SK-N-SH (cell line): ENCODE results near the gene ERP29. TPM values are rescaled to one million over a fixed set of nuclear protein-coding genes. Genes with fewer than 3 reads are reported as not detected.

Experiments used
- CTCF ChIA-PET: fragments of 300-600, 350-600 bp; formaldehyde crosslinking; extraction: SDS; loops from one replicate; lab custom pipeline; 2021; lab: Yijun Ruan, JAX
- POLR2A ChIA-PET: fragments of 350-600 bp; sonication (Branson Sonifier 250); formaldehyde crosslinking; extraction: SDS; loops from one replicate; lab custom pipeline; 2020; ENCODE audit warnings: antibody characterized with exemption, inconsistent platforms; lab: Yijun Ruan, JAX
- DNase-seq: peaks from one replicate; pipeline ENCODE4 v3.0.0; 2012
- H2AFZ ChIP-seq: fragments of 200-600 bp; sonication (generic); 2 replicates; pipeline ENCODE4 v1.8.1; 2016; ENCODE audit warnings: antibody characterized with exemption, mild to moderate bottlenecking, low read depth
- H3F3A ChIP-seq: fragments of 200-600 bp; sonication (generic); replicated peaks from 2 replicates; pipeline ENCODE3; 2016; ENCODE audit warnings: antibody characterized with exemption, mild to moderate bottlenecking; ENCODE audit not compliant: insufficient read depth
- H3K27ac ChIP-seq, 2 experiments: fragments of 200-500 bp in 1 of 2; fragments of 200-600 bp in 1 of 2; sonication (Bioruptor generic) in 1 of 2; sonication (generic), shearing (Covaris generic) in 1 of 2; 2 replicates each; pipeline versions ENCODE4 v1.5.1 to v1.6.1; 2014 to 2016; ENCODE audit warnings: low read depth in 2 of 2, inconsistent platforms in 1 of 2, low read length in 1 of 2, mild to moderate bottlenecking in 1 of 2, mixed read lengths in 1 of 2
- H3K27me3 ChIP-seq: fragments of 200-600 bp; sonication (generic), shearing (Covaris generic); 2 replicates; pipeline ENCODE4 v1.6.1; 2016; ENCODE audit warnings: mixed run types; ENCODE audit not compliant: insufficient read depth
- H3K36me3 ChIP-seq, 2 experiments: fragments of 200-500 bp in 1 of 2; fragments of 200-600 bp in 1 of 2; sonication (Bioruptor generic) in 1 of 2; sonication (generic) in 1 of 2; replicated peaks in 1 of 2; 2 replicates each; pipeline versions ENCODE3 to v1.5.1; 2014 to 2016; ENCODE audit warnings: low read length in 1 of 2, mild to moderate bottlenecking in 1 of 2; ENCODE audit not compliant: insufficient read depth in 2 of 2, control insufficient read depth in 1 of 2
- H3K4me1 ChIP-seq, 2 experiments: fragments of 200-500 bp in 1 of 2; fragments of 200-600 bp in 1 of 2; sonication (Bioruptor generic) in 1 of 2; sonication (generic), shearing (Covaris generic) in 1 of 2; 2 replicates each; pipeline versions ENCODE4 v1.5.1 to v1.6.1; 2014 to 2016; ENCODE audit warnings: low read depth in 1 of 2, low read length in 1 of 2, mixed run types in 1 of 2; ENCODE audit not compliant: insufficient read depth in 2 of 2, control insufficient read depth in 1 of 2
- H3K4me2 ChIP-seq: fragments of 200-600 bp; sonication (generic), shearing (Covaris generic); 2 replicates; pipeline ENCODE4 v1.6.1; 2017; ENCODE audit warnings: mixed run types
- H3K4me3 ChIP-seq, 2 experiments: fragments of 200-500 bp in 1 of 2; fragments of 200-600 bp in 1 of 2; sonication (Bioruptor generic) in 1 of 2; sonication (generic), shearing (Covaris generic) in 1 of 2; 2 replicates each; pipeline versions ENCODE4 v1.5.1 to v1.8.1; 2014 to 2016; ENCODE audit warnings: low read depth in 2 of 2, inconsistent platforms in 1 of 2, low read length in 1 of 2, mild to moderate bottlenecking in 1 of 2, mixed read lengths in 1 of 2, moderate library complexity in 1 of 2
- H3K79me2 ChIP-seq: fragments of 200-600 bp; sonication (generic); 2 replicates; pipeline ENCODE4 v1.8.1; 2017; ENCODE audit warnings: mild to moderate bottlenecking; ENCODE audit not compliant: insufficient read depth
- H3K9ac ChIP-seq: fragments of 200-600 bp; sonication (generic); 2 replicates; pipeline ENCODE4 v1.6.1; 2017; ENCODE audit warnings: mixed run types
- H3K9me2 ChIP-seq: fragments of 200-600 bp; sonication (generic); 2 replicates; pipeline ENCODE4 v1.6.1; 2017; ENCODE audit warnings: mixed run types
- H3K9me3 ChIP-seq: fragments of 200-600 bp; sonication (generic); 2 replicates; pipeline ENCODE4 v1.6.1; 2017; ENCODE audit warnings: mixed run types, mild to moderate bottlenecking, moderate library complexity
- H4K20me1 ChIP-seq: fragments of 200-600 bp; sonication (generic); 2 replicates; pipeline ENCODE4 v1.6.1; 2017; ENCODE audit warnings: mild to moderate bottlenecking, mixed run types; ENCODE audit not compliant: insufficient read depth
- ELF1 ChIP-seq: IDR thresholded peaks from 2 replicates; pipeline ENCODE4 v1.4.0; 2012
- EZH2phosphoT487 ChIP-seq: fragments of 200-600 bp; sonication (generic); IDR thresholded peaks from 2 replicates; pipeline ENCODE4 v1.6.1; 2017; ENCODE audit warnings: low read depth, mixed run types, mild to moderate bottlenecking, antibody characterized with exemption, moderate library complexity, borderline replicate concordance
- FOXJ3 ChIP-seq: sonication (generic); formaldehyde crosslinking; IDR thresholded peaks from 2 replicates; pipeline ENCODE4 v1.5.1; 2020; ENCODE audit warnings: mild to moderate bottlenecking, missing genetic modification reagents
- GABPA ChIP-seq: IDR thresholded peaks from 2 replicates; pipeline ENCODE4 v1.4.0; 2012; ENCODE audit warnings: low read depth, mild to moderate bottlenecking
- GATA2 ChIP-seq: sonication (generic); formaldehyde crosslinking; IDR thresholded peaks from 2 replicates; pipeline ENCODE4 v1.5.0; 2020; ENCODE audit warnings: mild to moderate bottlenecking, missing genetic modification reagents
- JUND ChIP-seq: IDR thresholded peaks from 2 replicates; pipeline ENCODE4 v1.4.0; 2012
- MEF2A ChIP-seq: IDR thresholded peaks from 2 replicates; pipeline ENCODE4 v1.4.0; 2012; ENCODE audit warnings: low read depth, borderline replicate concordance
- MXI1 ChIP-seq: IDR thresholded peaks from 2 replicates; pipeline ENCODE4 v1.6.1; 2012; ENCODE audit warnings: mild to moderate bottlenecking, low read depth, low read length, improper control_type of control experiment
- NFIC ChIP-seq: IDR thresholded peaks from 2 replicates; pipeline ENCODE4 v1.4.0; 2012; ENCODE audit warnings: borderline replicate concordance
- NRF1 ChIP-seq: IDR thresholded peaks from 2 replicates; pipeline ENCODE4 v1.6.1; 2012; ENCODE audit warnings: low read depth, mild to moderate bottlenecking, low read length
- PBX3 ChIP-seq: IDR thresholded peaks from 2 replicates; pipeline ENCODE4; 2012
- RAD21 ChIP-seq: IDR thresholded peaks from 2 replicates; pipeline ENCODE4 v1.6.1; 2012; ENCODE audit warnings: mild to moderate bottlenecking, low read length
- RCOR1 ChIP-seq: fragments of 150-350 bp; IDR thresholded peaks from 2 replicates; pipeline ENCODE4 v1.6.1; 2017; ENCODE audit warnings: antibody characterized with exemption, low read length
- RXRA ChIP-seq: IDR thresholded peaks from 2 replicates; pipeline ENCODE4 v1.4.0; 2012; ENCODE audit warnings: low read depth, mild to moderate bottlenecking, borderline replicate concordance
- SIN3A ChIP-seq: IDR thresholded peaks from 2 replicates; pipeline ENCODE4 v1.6.1; 2012; ENCODE audit warnings: low read depth, mild to moderate bottlenecking, low read length, moderate library complexity, borderline replicate concordance
- SMC3 ChIP-seq: IDR thresholded peaks from 2 replicates; pipeline ENCODE4 v1.6.1; 2012; ENCODE audit warnings: low read depth, low read length, improper control_type of control experiment
- TCF12 ChIP-seq: IDR thresholded peaks from 2 replicates; pipeline ENCODE4 v1.4.0; 2012
- TEAD4 ChIP-seq: IDR thresholded peaks from 2 replicates; pipeline ENCODE4 v1.4.0; 2012; ENCODE audit warnings: mild to moderate bottlenecking, borderline replicate concordance; ENCODE audit not compliant: insufficient read depth
- YY1 ChIP-seq: IDR thresholded peaks from 2 replicates; pipeline ENCODE4 v1.4.0; 2012; ENCODE audit warnings: low read depth, mild to moderate bottlenecking
- WGBS: methylation state at CpG from one replicate; pipeline ENCODE4 v1.1.6; 2017; ENCODE audit warnings: low lambda C conversion rate; 5-methylcytosine and 5-hydroxymethylcytosine counted together
- polyA plus RNA-seq, 3 experiments: library from polyadenylated mRNA; depleted of rRNA; stranded (reverse); fragments of >200 nt; gene quantifications; 2 replicates each; pipeline ENCODE4 v1.2.3, GENCODE V29; 2012
- TF ChIP-seq, protein P1 (sequence below): IDR thresholded peaks from 2 replicates; pipeline ENCODE4 v1.4.0; 2012; ENCODE audit warnings: low read depth, borderline replicate concordance
- TF ChIP-seq, protein P2 (sequence below): fragments of 150-350 bp; IDR thresholded peaks from 2 replicates; pipeline ENCODE4 v1.6.1; 2017; ENCODE audit warnings: antibody characterized with exemption, low read length, low read depth, borderline replicate concordance
- TF ChIP-seq, protein P3 (sequence below): fragments of 200-600 bp; sonication (generic); IDR thresholded peaks from 2 replicates; pipeline ENCODE4 v1.6.1; 2017; ENCODE audit warnings: antibody characterized with exemption, mild to moderate bottlenecking, moderate library complexity

ERP29 gene
- polyA plus RNA-seq, 1 of the 3 experiments (the other 2 are of a cell fraction) = 177 TPM

DNA sequence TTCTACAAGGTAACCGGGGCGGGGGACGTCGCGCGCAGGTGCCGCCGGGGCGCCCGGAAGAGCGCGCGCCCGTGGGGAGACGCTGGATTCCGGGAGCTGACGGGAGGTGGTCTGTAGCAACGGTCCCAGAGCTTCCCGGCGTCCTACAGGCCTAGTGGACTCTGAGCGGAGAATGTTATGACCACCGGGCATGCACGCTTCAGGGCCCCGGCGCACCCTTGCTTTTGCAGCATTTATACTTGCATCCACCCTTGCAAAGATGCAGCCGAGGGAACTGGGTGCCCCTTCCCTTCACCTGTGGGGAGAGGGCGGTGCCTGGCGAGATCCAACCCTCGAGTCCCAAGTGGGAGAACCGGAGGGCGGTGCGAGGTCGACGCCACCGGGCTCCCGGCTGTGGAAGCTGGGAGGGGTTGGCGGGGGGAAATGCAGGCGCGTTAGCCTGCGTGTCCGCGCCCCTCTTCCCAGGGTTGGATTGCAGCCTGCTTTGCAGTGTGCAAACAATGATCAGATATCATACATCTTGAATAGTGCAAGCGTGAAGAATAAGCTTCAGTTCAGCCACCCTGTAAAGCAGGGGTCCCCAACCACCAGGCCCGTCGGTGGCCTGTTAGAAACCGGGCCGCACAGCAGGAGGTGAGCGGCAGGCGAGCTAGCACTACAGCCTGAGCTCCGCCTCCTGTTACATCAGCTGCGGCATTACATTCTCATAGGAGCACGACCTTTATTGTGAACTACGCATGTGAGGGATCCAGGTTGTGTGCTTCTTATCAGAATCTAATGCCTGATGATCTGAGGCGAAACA lies 576 bp downstream of the ERP29 start (continued):
- TF ChIP-seq PBX3 (no peak), MXI1 (peak; percentile 62), JUND (no peak), YY1 (peak; percentile 39), SMC3 (no peak), RCOR1 (no peak), RXRA (no peak), GABPA (no peak), RAD21 (no peak), NFIC (no peak), EZH2phosphoT487 (no peak), FOXJ3 (CRISPR knock-in tag) (no peak), MEF2A (no peak), SIN3A (0 out of 2 replicates have a peak, but pooled peaks have one; percentile 36), GATA2 (CRISPR knock-in tag) (peak; percentile 48)

GRCh38 chr12:112015938-112016337 lies 2.7 kb downstream of the ERP29 start:
- Histone ChIP-seq H4K20me1 (peaks cover 17% of the 10 kb centered on the region; the same call in 1 of the 2 replicates), H3K4me1 (peaks cover 14 to 22% of the 10 kb centered on the region in 2 experiments; a peak in 2 of 4 replicates), H2AFZ (no peak overlapping the region), H3K9ac (no peak overlapping the region), H3K27me3 (no peaks in the 10 kb centered on the region), H3K36me3 (peaks cover 32 to 38% of the 10 kb centered on the region in 2 experiments), H3K27ac (no peak overlapping the region), H3K9me3 (no peaks in the 10 kb centered on the region), H3K9me2 (no peaks in the 10 kb centered on the region), H3K4me3 (no peak overlapping the region), H3K79me2 (peaks cover 90% of the 10 kb centered on the region), H3K4me2 (no peak overlapping the region), H3F3A (peaks cover 36% of the 10 kb centered on the region)
- WGBS = 94% methylated on average over 6 of the region's 6 CpGs
- TF ChIP-seq TEAD4 = no peak
- no peak for TF ChIP-seq ELF1
- no peak for TF ChIP-seq RXRA
- TF ChIP-seq, protein P1, sequence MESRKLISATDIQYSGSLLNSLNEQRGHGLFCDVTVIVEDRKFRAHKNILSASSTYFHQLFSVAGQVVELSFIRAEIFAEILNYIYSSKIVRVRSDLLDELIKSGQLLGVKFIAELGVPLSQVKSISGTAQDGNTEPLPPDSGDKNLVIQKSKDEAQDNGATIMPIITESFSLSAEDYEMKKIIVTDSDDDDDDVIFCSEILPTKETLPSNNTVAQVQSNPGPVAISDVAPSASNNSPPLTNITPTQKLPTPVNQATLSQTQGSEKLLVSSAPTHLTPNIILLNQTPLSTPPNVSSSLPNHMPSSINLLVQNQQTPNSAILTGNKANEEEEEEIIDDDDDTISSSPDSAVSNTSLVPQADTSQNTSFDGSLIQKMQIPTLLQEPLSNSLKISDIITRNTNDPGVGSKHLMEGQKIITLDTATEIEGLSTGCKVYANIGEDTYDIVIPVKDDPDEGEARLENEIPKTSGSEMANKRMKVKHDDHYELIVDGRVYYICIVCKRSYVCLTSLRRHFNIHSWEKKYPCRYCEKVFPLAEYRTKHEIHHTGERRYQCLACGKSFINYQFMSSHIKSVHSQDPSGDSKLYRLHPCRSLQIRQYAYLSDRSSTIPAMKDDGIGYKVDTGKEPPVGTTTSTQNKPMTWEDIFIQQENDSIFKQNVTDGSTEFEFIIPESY = no peak
- no peak for TF ChIP-seq NFIC
- no peak for TF ChIP-seq EZH2phosphoT487
- no peak for TF ChIP-seq SMC3
- TF ChIP-seq YY1 = no peak
- TF ChIP-seq MEF2A = no peak
- TF ChIP-seq MXI1 = no peak
- no peak for TF ChIP-seq FOXJ3 (CRISPR knock-in tag)
- TF ChIP-seq, protein P2, sequence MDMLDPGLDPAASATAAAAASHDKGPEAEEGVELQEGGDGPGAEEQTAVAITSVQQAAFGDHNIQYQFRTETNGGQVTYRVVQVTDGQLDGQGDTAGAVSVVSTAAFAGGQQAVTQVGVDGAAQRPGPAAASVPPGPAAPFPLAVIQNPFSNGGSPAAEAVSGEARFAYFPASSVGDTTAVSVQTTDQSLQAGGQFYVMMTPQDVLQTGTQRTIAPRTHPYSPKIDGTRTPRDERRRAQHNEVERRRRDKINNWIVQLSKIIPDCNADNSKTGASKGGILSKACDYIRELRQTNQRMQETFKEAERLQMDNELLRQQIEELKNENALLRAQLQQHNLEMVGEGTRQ = no peak
- TF ChIP-seq TCF12 = no peak
- TF ChIP-seq, protein P3, sequence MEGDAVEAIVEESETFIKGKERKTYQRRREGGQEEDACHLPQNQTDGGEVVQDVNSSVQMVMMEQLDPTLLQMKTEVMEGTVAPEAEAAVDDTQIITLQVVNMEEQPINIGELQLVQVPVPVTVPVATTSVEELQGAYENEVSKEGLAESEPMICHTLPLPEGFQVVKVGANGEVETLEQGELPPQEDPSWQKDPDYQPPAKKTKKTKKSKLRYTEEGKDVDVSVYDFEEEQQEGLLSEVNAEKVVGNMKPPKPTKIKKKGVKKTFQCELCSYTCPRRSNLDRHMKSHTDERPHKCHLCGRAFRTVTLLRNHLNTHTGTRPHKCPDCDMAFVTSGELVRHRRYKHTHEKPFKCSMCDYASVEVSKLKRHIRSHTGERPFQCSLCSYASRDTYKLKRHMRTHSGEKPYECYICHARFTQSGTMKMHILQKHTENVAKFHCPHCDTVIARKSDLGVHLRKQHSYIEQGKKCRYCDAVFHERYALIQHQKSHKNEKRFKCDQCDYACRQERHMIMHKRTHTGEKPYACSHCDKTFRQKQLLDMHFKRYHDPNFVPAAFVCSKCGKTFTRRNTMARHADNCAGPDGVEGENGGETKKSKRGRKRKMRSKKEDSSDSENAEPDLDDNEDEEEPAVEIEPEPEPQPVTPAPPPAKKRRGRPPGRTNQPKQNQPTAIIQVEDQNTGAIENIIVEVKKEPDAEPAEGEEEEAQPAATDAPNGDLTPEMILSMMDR = no peak
- no peak for TF ChIP-seq NRF1
- no peak for TF ChIP-seq SIN3A
- no peak for DNase-seq
- ChIA-PET POLR2A (no interaction called here), CTCF (no interaction called here)
